MCF 10A (cell line): ENCODE results near the gene SCAMP2. TPM values are rescaled to one million over a fixed set of nuclear protein-coding genes. Genes with fewer than 3 reads are reported as not detected.
A peak's percentile ranks its signal among the peaks of the same experiment; 100 is the strongest.

ENCODE experiments used
- BruUV-seq: library from RNA; stranded (reverse); fragments of 400-500 nt; replicated peaks from 2 replicates; lab custom pipeline; 2021; lab: Mats Ljungman, UMichigan
- CTCF ChIA-PET: fragments of 300-600 bp; sonication (Branson Sonifier 250); formaldehyde crosslinking; extraction: SDS; loops from one replicate; lab custom pipeline; 2021; ENCODE audit warnings: antibody characterized with exemption, inconsistent platforms; lab: Yijun Ruan, JAX
- POLR2A ChIA-PET: fragments of 300-600, 350-650 bp; sonication (Branson Sonifier 250); formaldehyde crosslinking; extraction: SDS; loops from one replicate; lab custom pipeline; 2020; ENCODE audit warnings: antibody characterized with exemption, inconsistent platforms; lab: Yijun Ruan, JAX
- DNase-seq: peaks from one replicate; pipeline ENCODE4 v3.0.0-alpha.2; 2018; ENCODE audit not compliant: unreplicated experiment
- H3K27ac Mint-ChIP-seq: one replicate; pipeline ENCODE4 v1.8.0; 2022; ENCODE audit warnings: mild to moderate bottlenecking, low read depth, mixed read lengths; ENCODE audit not compliant: unreplicated experiment
- H3K27me3 Mint-ChIP-seq: one replicate; pipeline ENCODE4 v1.8.0; 2022; ENCODE audit warnings: mixed read lengths; ENCODE audit not compliant: insufficient read depth, unreplicated experiment
- H3K36me3 Mint-ChIP-seq: one replicate; pipeline ENCODE4 v1.8.0; 2022; ENCODE audit warnings: mild to moderate bottlenecking, moderate library complexity, mixed read lengths; ENCODE audit not compliant: insufficient read depth, unreplicated experiment
- H3K4me1 Mint-ChIP-seq: one replicate; pipeline ENCODE4 v1.8.0; 2022; ENCODE audit warnings: mixed read lengths; ENCODE audit not compliant: insufficient read depth, unreplicated experiment
- H3K4me3 Mint-ChIP-seq: one replicate; pipeline ENCODE4 v1.8.0; 2022; ENCODE audit warnings: mild to moderate bottlenecking, moderate library complexity, mixed read lengths; ENCODE audit not compliant: unreplicated experiment
- H3K9me3 Mint-ChIP-seq: one replicate; pipeline ENCODE4 v1.8.0; 2022; ENCODE audit warnings: mixed read lengths; ENCODE audit not compliant: unreplicated experiment
- intact Hi-C: fragments of 100-400 bp; cut with micrococcal nuclease; formaldehyde crosslinking; loops from 2 replicates; pipeline ENCODE4 v1.14.1; 2022
- total RNA-seq: library from RNA; stranded (reverse); gene quantifications from 2 replicates; pipeline ENCODE4 v1.2.3, GENCODE V29; 2022
- TF ChIP-seq, protein P1 (sequence below): fragments of 200-600 bp; IDR thresholded peaks from one replicate; pipeline ENCODE4 v1.8.0; 2022; ENCODE audit warnings: antibody characterized with exemption, mild to moderate bottlenecking; ENCODE audit not compliant: unreplicated experiment

SCAMP2 gene
- total RNA-seq, 1 experiment from 2014 or later: 64.4 TPM

DNA sequence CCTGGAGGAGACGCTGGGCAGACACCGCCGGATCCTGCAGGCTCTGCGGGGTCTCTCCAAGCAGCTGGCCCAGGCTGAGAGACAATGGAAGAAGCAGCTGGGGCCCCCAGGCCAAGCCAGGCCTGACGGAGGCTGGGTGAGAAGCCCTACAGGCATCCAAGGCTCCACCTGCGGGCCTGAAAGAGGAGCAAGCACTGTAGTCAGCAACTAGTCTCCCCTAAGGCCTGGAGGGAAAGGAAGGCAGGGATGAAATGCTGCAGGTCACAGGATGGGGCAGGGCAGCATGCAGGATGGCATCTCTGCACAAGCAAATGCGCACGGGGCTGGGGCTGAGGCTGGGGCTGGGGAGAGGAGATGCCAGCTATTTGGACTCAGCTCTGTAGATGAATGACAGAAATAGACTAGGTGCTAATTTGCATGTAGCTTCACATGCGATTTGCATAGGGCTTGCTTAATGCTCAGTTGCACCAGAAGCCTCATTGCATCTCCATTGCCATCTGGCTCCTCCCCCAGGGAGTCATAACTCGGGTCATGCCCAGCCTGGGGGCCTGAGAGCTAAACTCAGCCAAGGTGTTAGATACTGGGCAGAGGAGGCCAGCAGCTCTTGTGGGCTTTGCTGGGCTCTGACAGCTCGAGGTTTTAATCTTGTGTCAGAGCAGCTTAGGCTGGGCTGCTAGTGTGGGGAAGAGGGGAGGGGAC lies 51.9 kb downstream of the SCAMP2 start:
- TF ChIP-seq, protein P1, sequence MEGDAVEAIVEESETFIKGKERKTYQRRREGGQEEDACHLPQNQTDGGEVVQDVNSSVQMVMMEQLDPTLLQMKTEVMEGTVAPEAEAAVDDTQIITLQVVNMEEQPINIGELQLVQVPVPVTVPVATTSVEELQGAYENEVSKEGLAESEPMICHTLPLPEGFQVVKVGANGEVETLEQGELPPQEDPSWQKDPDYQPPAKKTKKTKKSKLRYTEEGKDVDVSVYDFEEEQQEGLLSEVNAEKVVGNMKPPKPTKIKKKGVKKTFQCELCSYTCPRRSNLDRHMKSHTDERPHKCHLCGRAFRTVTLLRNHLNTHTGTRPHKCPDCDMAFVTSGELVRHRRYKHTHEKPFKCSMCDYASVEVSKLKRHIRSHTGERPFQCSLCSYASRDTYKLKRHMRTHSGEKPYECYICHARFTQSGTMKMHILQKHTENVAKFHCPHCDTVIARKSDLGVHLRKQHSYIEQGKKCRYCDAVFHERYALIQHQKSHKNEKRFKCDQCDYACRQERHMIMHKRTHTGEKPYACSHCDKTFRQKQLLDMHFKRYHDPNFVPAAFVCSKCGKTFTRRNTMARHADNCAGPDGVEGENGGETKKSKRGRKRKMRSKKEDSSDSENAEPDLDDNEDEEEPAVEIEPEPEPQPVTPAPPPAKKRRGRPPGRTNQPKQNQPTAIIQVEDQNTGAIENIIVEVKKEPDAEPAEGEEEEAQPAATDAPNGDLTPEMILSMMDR: no peak
- BruUV-seq: no TSS peak
- CTCF ChIA-PET: interaction anchor here (0.6 to 1.5 kb wide), 4 partner anchors 8 to 81 kb away, joined by 3 to 5 read pairs (median 4); partner anchors contain the start of gene CSK
- intact Hi-C loops: no loop called here
- no peak overlapping the region for H3K4me3 Mint-ChIP-seq
- no peaks in the 10 kb centered on the region for H3K36me3 Mint-ChIP-seq
- peak; percentile 65 for DNase-seq
- POLR2A ChIA-PET: interaction anchor here (1.2 kb wide), 1 partner anchor 38 kb away, joined by 3 read pairs; no protein-coding TSS in a partner anchor
- peaks cover 21% of the 10 kb centered on the region for H3K27me3 Mint-ChIP-seq
- no peaks in the 10 kb centered on the region for H3K9me3 Mint-ChIP-seq
- H3K27ac Mint-ChIP-seq: no peak overlapping the region
- peaks cover 23% of the 10 kb centered on the region for H3K4me1 Mint-ChIP-seq

DNA sequence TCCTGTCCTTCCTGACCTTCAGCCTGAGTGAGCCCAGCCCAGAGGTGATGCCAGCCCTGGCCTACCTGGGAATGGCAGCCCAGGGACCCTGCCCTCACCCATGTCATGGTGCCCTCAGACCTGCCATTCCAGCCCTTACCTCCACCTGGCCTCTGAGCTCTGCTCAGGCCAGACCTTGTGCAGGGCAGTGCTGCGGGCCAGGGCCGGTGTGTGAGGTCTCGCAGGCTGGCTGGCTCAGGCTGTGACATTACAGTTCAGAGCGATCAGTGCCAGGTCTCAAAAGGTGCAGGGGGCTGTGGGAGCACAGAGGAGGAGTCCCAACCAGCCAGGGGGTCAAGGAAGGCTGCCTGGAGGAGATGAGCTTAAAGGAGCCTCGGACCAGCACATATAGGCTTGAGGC lies 53.1 kb downstream of the SCAMP2 start:
- H3K9me3 Mint-ChIP-seq: no peaks in the 10 kb centered on the region
- POLR2A ChIA-PET: interaction anchor here (0.6 kb wide), 2 partner anchors 9 to 49 kb away, joined by 3 to 4 read pairs; no protein-coding TSS in a partner anchor
- no peak overlapping the region for H3K4me3 Mint-ChIP-seq
- DNase-seq: no peak
- H3K36me3 Mint-ChIP-seq: no peaks in the 10 kb centered on the region
- H3K4me1 Mint-ChIP-seq: peaks cover 30% of the 10 kb centered on the region
- TF ChIP-seq, protein P1: no peak
- intact Hi-C loops: no loop called here
- peaks cover 9% of the 10 kb centered on the region for H3K27me3 Mint-ChIP-seq
- H3K27ac Mint-ChIP-seq: no peak overlapping the region
- CTCF ChIA-PET: interaction anchor here (0.7 to 1.5 kb wide), 2 partner anchors 20 to 23 kb away, joined by 3 to 5 read pairs; no protein-coding TSS in a partner anchor
- BruUV-seq: no TSS peak

DNA sequence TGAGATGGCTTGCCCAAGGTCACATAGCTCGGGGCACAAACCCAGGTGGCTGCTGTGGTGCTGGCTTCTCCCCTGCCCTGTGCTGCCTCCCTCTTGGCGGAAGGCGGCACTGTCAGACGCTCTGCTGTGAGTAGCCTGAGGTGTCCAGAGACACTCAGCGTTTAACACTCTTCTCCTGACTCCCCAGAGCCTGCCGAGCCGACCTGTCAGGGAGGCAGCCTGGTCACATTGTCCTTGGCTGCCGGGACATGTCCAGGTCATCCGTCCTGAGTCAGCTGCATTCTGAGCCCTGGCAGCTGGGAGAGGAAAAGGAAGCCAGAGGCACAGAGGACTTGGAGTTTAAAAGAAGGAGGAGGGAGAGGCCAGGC lies 55.8 kb downstream of the SCAMP2 start:
- intact Hi-C loops: loop anchor here (1.0 kb wide), 2 partner anchors 25 to 84 kb away; no protein-coding TSS in a partner anchor
- BruUV-seq: no TSS peak
- no peak overlapping the region for H3K4me3 Mint-ChIP-seq
- H3K9me3 Mint-ChIP-seq: no peaks in the 10 kb centered on the region
- H3K4me1 Mint-ChIP-seq: peaks cover 43% of the 10 kb centered on the region
- no peaks in the 10 kb centered on the region for H3K36me3 Mint-ChIP-seq
- TF ChIP-seq, protein P1: peak; percentile 38
- POLR2A ChIA-PET: interaction anchor here (1.4 to 2.5 kb wide), 2 partner anchors 13 to 89 kb away, joined by 5 to 9 read pairs; partner anchors contain the start of gene FAM219B
- peak overlapping the region; percentile 82 for H3K27ac Mint-ChIP-seq
- no peaks in the 10 kb centered on the region for H3K27me3 Mint-ChIP-seq
- CTCF ChIA-PET: interaction anchor here (0.6 to 3.1 kb wide), 16 partner anchors 8 to 133 kb away, joined by 3 to 7 read pairs (median 4); no protein-coding TSS in a partner anchor
- peak; percentile 70 for DNase-seq
